K562 (cell line): ENCODE data around the gene HLA-DOA. TPM values are rescaled to one million over a fixed set of nuclear protein-coding genes. Genes with fewer than 3 reads are reported as not detected.

Experiments used
- CEBPB ChIP-seq: fragments of 450-650 bp; IDR thresholded peaks from 2 replicates; pipeline ENCODE4 v1.6.1; 2016; ENCODE audit warnings: missing genetic modification characterization, missing compliant biosample characterization
- HMG20A ChIP-seq: fragments of 450-650 bp; formaldehyde crosslinking; conservative IDR thresholded peaks from 2 replicates; pipeline ENCODE4 v1.4.0; 2020; ENCODE audit warnings: mild to moderate bottlenecking, mixed read lengths
- NR2C2 ChIP-seq, 2 experiments: fragments of 200-800 bp in 1 of 2; sonication (Bioruptor generic) in 1 of 2; sonication (generic) in 1 of 2; formaldehyde crosslinking in 1 of 2; IDR thresholded peaks; 2 replicates each; pipeline versions ENCODE4 v1.6.1 to v1.8.0; 2016 to 2022; ENCODE audit warnings: mild to moderate bottlenecking in 1 of 2, missing compliant biosample characterization in 1 of 2, missing genetic modification characterization in 1 of 2, missing genetic modification reagents in 1 of 2
- PHB ChIP-seq: fragments of 250-450 bp; sonication (Bioruptor Pico); IDR thresholded peaks from 2 replicates; pipeline ENCODE4 v1.5.0; 2021
- TCF7 ChIP-seq: sonication (generic); IDR thresholded peaks from 2 replicates; pipeline ENCODE4 v1.6.1; 2016; ENCODE audit warnings: antibody characterized with exemption, borderline replicate concordance
- ZEB2 ChIP-seq: fragments of 450-650 bp; IDR thresholded peaks from 2 replicates; pipeline ENCODE4 v1.6.1; 2016
- ZNF717 ChIP-seq: fragments of 250-450 bp; sonication (Bioruptor Pico); IDR thresholded peaks from 2 replicates; pipeline ENCODE4 v1.5.0; 2021
- polyA plus RNA-seq, 8 experiments: library from polyadenylated mRNA; depleted of rRNA in 4 of 8; stranded (reverse) in 5 of 8; unstranded in 3 of 8; fragments of >200 nt; fragmentation: Nextera tagmentation in 2 of 8; fragmentation: Illumina TruSeq in 1 of 8; extraction: Ambion mirVana in 2 of 8; extraction: Trizol in 1 of 8; gene quantifications; 2 replicates each; pipeline versions ENCODE4 v1.2.1 to v1.2.3, GENCODE V29; 2011 to 2014; ENCODE audit warnings: inconsistent platforms in 1 of 8, missing spikeins in 1 of 8
- total RNA-seq, 7 experiments: library from RNA; depleted of rRNA in 6 of 7; stranded (reverse); fragments of >200 nt in 6 of 7; fragmentation: Illumina TruSeq in 2 of 7; extraction: Trizol in 2 of 7; gene quantifications; 2 replicates each; pipeline versions ENCODE4 v1.2.1 to v1.2.3, GENCODE V29; 2011 to 2021; ENCODE audit warnings: low replicate concordance in 1 of 7
- TF ChIP-seq, protein P1 (sequence below): fragments of 200-600 bp; sonication (generic); IDR thresholded peaks from one replicate; pipeline ENCODE4 v1.6.1; 2012; ENCODE audit warnings: mild to moderate bottlenecking, low read depth, low read length, inconsistent platforms
- TF ChIP-seq, protein P2 (sequence below): fragments of 450-650 bp; formaldehyde crosslinking; IDR thresholded peaks from 2 replicates; pipeline ENCODE4 v1.4.0; 2022; ENCODE audit warnings: mild to moderate bottlenecking, moderate library complexity
- TF ChIP-seq, protein P3 (sequence below): IDR thresholded peaks from 2 replicates; pipeline ENCODE4 v1.6.1; 2014; ENCODE audit warnings: antibody characterized with exemption
- TF ChIP-seq, protein P4 (sequence below): sonication (generic); formaldehyde crosslinking; IDR thresholded peaks from 2 replicates; pipeline ENCODE4 v1.8.1; 2023; ENCODE audit warnings: mild to moderate bottlenecking, missing genetic modification reagents

HLA-DOA gene
- total and polyA plus RNA-seq, 9 of the 15 experiments (the other 6 are each of a cell fraction or from before 2014, with no cell fraction given), result 0.07 TPM; not detected in 8

DNA sequence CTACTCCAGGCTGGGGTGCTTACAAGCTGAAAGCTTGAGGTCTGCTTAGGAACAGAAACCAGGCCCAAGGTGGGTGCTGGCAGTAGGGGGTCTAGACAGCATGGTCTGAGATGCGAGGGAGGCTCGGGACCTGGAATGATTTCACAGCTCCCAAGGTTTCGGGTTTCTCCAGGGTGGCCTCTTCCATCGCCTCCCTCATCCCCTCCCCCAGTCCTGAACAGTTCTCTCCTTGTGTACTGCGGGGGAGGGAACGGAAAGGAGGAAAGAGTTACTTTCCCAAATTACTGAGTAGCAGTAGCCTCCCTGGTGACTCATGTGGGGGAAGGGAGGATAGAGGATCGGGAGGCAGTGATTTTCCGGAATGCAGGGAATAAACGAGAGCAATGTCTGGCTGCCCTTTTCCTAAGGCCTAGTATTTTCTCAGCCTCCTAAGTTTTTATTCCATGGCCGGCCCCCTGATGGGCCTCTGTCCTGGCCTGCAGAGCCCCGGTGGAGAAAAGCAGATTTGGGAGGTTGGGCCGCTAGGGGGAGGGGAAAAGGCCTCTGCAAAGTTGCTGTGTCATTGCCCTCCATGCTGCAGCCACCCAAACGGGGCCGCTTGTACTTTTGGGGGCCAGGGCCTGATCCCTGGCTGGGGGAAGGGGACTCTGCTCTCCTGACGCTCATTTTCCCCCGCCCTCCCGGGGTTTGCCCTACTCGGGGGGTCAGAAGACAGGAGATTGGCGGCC, 39.5 kb downstream of the HLA-DOA start (continued):
- no peak for TF ChIP-seq NR2C2 (CRISPR knock-in tag; IDR thresholded peaks at IDR 0.05)
- no peak for TF ChIP-seq NR2C2 (tag; IDR thresholded peaks at IDR 0.05)
- no peak for TF ChIP-seq PHB (CRISPR knock-in tag)
- TF ChIP-seq ZNF717 (CRISPR knock-in tag), result no peak
- TF ChIP-seq, protein P1, sequence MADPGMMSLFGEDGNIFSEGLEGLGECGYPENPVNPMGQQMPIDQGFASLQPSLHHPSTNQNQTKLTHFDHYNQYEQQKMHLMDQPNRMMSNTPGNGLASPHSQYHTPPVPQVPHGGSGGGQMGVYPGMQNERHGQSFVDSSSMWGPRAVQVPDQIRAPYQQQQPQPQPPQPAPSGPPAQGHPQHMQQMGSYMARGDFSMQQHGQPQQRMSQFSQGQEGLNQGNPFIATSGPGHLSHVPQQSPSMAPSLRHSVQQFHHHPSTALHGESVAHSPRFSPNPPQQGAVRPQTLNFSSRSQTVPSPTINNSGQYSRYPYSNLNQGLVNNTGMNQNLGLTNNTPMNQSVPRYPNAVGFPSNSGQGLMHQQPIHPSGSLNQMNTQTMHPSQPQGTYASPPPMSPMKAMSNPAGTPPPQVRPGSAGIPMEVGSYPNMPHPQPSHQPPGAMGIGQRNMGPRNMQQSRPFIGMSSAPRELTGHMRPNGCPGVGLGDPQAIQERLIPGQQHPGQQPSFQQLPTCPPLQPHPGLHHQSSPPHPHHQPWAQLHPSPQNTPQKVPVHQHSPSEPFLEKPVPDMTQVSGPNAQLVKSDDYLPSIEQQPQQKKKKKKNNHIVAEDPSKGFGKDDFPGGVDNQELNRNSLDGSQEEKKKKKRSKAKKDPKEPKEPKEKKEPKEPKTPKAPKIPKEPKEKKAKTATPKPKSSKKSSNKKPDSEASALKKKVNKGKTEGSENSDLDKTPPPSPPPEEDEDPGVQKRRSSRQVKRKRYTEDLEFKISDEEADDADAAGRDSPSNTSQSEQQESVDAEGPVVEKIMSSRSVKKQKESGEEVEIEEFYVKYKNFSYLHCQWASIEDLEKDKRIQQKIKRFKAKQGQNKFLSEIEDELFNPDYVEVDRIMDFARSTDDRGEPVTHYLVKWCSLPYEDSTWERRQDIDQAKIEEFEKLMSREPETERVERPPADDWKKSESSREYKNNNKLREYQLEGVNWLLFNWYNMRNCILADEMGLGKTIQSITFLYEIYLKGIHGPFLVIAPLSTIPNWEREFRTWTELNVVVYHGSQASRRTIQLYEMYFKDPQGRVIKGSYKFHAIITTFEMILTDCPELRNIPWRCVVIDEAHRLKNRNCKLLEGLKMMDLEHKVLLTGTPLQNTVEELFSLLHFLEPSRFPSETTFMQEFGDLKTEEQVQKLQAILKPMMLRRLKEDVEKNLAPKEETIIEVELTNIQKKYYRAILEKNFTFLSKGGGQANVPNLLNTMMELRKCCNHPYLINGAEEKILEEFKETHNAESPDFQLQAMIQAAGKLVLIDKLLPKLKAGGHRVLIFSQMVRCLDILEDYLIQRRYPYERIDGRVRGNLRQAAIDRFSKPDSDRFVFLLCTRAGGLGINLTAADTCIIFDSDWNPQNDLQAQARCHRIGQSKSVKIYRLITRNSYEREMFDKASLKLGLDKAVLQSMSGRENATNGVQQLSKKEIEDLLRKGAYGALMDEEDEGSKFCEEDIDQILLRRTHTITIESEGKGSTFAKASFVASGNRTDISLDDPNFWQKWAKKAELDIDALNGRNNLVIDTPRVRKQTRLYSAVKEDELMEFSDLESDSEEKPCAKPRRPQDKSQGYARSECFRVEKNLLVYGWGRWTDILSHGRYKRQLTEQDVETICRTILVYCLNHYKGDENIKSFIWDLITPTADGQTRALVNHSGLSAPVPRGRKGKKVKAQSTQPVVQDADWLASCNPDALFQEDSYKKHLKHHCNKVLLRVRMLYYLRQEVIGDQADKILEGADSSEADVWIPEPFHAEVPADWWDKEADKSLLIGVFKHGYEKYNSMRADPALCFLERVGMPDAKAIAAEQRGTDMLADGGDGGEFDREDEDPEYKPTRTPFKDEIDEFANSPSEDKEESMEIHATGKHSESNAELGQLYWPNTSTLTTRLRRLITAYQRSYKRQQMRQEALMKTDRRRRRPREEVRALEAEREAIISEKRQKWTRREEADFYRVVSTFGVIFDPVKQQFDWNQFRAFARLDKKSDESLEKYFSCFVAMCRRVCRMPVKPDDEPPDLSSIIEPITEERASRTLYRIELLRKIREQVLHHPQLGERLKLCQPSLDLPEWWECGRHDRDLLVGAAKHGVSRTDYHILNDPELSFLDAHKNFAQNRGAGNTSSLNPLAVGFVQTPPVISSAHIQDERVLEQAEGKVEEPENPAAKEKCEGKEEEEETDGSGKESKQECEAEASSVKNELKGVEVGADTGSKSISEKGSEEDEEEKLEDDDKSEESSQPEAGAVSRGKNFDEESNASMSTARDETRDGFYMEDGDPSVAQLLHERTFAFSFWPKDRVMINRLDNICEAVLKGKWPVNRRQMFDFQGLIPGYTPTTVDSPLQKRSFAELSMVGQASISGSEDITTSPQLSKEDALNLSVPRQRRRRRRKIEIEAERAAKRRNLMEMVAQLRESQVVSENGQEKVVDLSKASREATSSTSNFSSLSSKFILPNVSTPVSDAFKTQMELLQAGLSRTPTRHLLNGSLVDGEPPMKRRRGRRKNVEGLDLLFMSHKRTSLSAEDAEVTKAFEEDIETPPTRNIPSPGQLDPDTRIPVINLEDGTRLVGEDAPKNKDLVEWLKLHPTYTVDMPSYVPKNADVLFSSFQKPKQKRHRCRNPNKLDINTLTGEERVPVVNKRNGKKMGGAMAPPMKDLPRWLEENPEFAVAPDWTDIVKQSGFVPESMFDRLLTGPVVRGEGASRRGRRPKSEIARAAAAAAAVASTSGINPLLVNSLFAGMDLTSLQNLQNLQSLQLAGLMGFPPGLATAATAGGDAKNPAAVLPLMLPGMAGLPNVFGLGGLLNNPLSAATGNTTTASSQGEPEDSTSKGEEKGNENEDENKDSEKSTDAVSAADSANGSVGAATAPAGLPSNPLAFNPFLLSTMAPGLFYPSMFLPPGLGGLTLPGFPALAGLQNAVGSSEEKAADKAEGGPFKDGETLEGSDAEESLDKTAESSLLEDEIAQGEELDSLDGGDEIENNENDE, result no peak
- TF ChIP-seq, protein P2, sequence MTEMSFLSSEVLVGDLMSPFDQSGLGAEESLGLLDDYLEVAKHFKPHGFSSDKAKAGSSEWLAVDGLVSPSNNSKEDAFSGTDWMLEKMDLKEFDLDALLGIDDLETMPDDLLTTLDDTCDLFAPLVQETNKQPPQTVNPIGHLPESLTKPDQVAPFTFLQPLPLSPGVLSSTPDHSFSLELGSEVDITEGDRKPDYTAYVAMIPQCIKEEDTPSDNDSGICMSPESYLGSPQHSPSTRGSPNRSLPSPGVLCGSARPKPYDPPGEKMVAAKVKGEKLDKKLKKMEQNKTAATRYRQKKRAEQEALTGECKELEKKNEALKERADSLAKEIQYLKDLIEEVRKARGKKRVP (CRISPR knock-in tag), result peak; percentile 29; the same call in 1 of the 2 replicates
- TF ChIP-seq, protein P3, sequence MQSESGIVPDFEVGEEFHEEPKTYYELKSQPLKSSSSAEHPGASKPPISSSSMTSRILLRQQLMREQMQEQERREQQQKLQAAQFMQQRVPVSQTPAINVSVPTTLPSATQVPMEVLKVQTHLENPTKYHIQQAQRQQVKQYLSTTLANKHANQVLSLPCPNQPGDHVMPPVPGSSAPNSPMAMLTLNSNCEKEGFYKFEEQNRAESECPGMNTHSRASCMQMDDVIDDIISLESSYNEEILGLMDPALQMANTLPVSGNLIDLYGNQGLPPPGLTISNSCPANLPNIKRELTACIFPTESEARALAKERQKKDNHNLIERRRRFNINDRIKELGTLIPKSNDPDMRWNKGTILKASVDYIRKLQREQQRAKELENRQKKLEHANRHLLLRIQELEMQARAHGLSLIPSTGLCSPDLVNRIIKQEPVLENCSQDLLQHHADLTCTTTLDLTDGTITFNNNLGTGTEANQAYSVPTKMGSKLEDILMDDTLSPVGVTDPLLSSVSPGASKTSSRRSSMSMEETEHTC, result no peak
- TF ChIP-seq, protein P4, sequence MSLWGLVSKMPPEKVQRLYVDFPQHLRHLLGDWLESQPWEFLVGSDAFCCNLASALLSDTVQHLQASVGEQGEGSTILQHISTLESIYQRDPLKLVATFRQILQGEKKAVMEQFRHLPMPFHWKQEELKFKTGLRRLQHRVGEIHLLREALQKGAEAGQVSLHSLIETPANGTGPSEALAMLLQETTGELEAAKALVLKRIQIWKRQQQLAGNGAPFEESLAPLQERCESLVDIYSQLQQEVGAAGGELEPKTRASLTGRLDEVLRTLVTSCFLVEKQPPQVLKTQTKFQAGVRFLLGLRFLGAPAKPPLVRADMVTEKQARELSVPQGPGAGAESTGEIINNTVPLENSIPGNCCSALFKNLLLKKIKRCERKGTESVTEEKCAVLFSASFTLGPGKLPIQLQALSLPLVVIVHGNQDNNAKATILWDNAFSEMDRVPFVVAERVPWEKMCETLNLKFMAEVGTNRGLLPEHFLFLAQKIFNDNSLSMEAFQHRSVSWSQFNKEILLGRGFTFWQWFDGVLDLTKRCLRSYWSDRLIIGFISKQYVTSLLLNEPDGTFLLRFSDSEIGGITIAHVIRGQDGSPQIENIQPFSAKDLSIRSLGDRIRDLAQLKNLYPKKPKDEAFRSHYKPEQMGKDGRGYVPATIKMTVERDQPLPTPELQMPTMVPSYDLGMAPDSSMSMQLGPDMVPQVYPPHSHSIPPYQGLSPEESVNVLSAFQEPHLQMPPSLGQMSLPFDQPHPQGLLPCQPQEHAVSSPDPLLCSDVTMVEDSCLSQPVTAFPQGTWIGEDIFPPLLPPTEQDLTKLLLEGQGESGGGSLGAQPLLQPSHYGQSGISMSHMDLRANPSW, result 0 out of 2 replicates have a peak, but pooled peaks have one; percentile 74
- TF ChIP-seq TCF7, result 0 out of 2 replicates have a peak, but pooled peaks have one; percentile 50
- no peak for TF ChIP-seq CEBPB (tag)
- no peak for TF ChIP-seq HMG20A (CRISPR knock-in tag)
- TF ChIP-seq ZEB2, result no peak
